Measurements from ENCODE around the gene TMEM250. TPM values are rescaled to one million over a fixed set of nuclear protein-coding genes. Genes with fewer than 3 reads are reported as not detected.

Gene TMEM250
- total RNA-seq, 1 experiment from 2014 or later: 43.2 TPM

DNA sequence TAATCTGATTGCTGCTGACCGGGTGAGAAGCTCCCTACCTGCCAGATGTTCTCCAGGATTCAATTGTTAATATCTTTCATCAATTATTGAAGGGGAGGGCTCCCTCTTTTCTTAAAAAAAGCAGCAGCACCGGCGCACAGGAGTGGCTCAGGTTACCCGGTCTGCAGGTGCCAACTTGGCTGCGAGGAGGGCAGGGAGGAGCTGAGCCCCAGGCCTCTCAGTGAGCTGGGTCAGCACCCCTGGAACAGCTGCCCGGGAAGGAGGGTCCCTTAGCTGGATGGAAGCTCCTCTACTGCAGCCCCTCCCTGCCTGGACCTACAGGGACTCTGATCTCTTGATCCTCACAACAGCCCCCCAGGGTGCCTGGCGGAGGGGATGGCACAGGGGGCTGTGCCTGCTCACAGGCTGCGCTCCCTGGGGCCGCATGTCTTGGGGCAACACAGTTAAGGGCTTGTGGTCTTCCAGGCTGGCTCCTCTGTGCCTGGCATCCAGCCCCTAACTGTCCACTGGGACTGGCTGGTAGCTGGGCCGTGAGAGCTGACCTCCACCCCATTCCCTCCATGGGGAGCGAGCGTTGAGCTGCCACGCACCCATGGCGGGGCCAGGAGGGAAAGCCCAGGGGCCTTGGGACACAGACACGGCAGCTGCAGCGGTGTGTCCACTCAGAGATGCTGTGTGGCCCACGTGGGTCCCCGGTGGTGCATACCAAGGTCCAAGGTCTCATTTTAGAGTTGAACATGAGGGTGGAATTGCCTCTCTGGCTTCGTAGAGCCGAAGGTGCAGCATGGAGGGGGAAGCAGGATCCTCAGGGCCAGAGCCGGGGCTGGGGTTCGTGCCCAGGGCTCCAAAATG is 28.6 kb upstream of the TMEM250 start:
- ChIA-PET CTCF (no interaction called here), POLR2A (interaction anchor here (1.0 kb wide), 1 partner anchor 186 kb away, joined by 5 read pairs; the partner anchor contains the start of gene UBAC1)
- Mint-ChIP-seq H3K4me3 (ENCODE audit: unreplicated experiment) (no peak overlapping the region), H3K36me3 (ENCODE audit: insufficient read depth, unreplicated experiment) (peaks cover 6% of the 10 kb centered on the region), H3K4me1 (ENCODE audit: insufficient read depth, unreplicated experiment) (no peaks in the 10 kb centered on the region), H3K27me3 (ENCODE audit: insufficient read depth, unreplicated experiment) (no peaks in the 10 kb centered on the region), H3K27ac (ENCODE audit: low read depth, unreplicated experiment) (no peak overlapping the region), H3K9me3 (ENCODE audit: unreplicated experiment) (no peaks in the 10 kb centered on the region)
- intact Hi-C loops (cut with micrococcal nuclease): loop anchor here (10.0 kb wide), 1 partner anchor 138 kb away; no protein-coding TSS in a partner anchor
- TF ChIP-seq, protein P1, sequence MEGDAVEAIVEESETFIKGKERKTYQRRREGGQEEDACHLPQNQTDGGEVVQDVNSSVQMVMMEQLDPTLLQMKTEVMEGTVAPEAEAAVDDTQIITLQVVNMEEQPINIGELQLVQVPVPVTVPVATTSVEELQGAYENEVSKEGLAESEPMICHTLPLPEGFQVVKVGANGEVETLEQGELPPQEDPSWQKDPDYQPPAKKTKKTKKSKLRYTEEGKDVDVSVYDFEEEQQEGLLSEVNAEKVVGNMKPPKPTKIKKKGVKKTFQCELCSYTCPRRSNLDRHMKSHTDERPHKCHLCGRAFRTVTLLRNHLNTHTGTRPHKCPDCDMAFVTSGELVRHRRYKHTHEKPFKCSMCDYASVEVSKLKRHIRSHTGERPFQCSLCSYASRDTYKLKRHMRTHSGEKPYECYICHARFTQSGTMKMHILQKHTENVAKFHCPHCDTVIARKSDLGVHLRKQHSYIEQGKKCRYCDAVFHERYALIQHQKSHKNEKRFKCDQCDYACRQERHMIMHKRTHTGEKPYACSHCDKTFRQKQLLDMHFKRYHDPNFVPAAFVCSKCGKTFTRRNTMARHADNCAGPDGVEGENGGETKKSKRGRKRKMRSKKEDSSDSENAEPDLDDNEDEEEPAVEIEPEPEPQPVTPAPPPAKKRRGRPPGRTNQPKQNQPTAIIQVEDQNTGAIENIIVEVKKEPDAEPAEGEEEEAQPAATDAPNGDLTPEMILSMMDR (IDR thresholded peaks at IDR 0.05; ENCODE audit: unreplicated experiment): no peak
- no TSS peak for BruUV-seq (replicated peaks)
- DNase-seq (ENCODE audit: unreplicated experiment): no peak

DNA sequence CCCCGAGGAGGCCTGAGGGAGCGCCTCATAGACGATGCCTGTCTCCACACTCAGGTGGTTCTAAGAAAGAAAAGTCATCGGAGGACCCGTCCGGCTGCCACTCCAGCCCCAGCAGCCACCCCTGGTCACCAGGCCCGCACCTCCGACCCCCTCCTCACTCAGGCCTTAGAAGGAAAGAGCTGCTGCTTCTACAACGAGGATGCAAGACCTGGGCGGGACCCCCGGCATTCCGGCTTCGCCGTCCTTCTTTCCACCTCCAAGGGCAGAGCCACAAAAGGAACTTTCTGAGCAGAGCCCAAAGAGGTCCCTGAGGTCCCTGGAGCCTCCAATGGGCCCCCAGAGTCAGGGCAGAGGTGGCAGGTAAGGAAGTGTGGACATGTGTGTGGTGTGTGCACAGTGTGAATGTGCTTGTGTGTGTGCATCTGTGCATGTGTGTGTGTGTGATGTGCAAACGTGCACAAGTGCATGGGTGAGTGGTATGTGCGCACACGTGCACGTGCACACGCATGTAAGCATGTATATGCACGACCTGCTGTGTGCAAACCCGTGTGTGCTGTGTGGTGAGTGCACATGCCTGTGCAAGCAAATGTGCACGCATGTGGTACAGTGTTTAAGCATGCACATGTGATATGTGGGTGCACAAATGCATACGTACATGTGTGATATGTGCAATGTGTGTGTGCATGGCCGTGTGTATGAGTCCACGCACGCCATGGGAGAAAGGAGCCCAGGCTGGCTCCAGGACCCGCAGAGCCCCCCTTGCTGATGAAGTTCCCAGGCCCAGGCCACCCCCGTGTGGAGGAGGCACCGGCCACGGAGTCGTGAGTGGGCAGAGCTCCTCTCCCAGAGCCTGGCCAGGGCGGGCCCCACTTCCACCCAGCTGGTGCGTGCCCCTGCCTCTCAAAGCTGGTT is 27.7 kb upstream of the TMEM250 start:
- BruUV-seq (replicated peaks): no TSS peak
- Mint-ChIP-seq H3K9me3 (ENCODE audit: unreplicated experiment) (no peaks in the 10 kb centered on the region), H3K27ac (ENCODE audit: low read depth, unreplicated experiment) (no peak overlapping the region), H3K4me3 (ENCODE audit: unreplicated experiment) (no peak overlapping the region), H3K4me1 (ENCODE audit: insufficient read depth, unreplicated experiment) (no peaks in the 10 kb centered on the region), H3K27me3 (ENCODE audit: insufficient read depth, unreplicated experiment) (no peaks in the 10 kb centered on the region), H3K36me3 (ENCODE audit: insufficient read depth, unreplicated experiment) (peaks cover 6% of the 10 kb centered on the region)
- POLR2A ChIA-PET: no interaction called here
- no peak for DNase-seq (ENCODE audit: unreplicated experiment)
- intact Hi-C loops (cut with micrococcal nuclease): loop anchor here (10.0 kb wide), 1 partner anchor 138 kb away; no protein-coding TSS in a partner anchor
- CTCF ChIA-PET: interaction anchor here (0.6 kb wide), 1 partner anchor 802 kb away, joined by 3 read pairs; no protein-coding TSS in a partner anchor
- TF ChIP-seq, protein P1 (IDR thresholded peaks at IDR 0.05; ENCODE audit: unreplicated experiment): no peak

DNA sequence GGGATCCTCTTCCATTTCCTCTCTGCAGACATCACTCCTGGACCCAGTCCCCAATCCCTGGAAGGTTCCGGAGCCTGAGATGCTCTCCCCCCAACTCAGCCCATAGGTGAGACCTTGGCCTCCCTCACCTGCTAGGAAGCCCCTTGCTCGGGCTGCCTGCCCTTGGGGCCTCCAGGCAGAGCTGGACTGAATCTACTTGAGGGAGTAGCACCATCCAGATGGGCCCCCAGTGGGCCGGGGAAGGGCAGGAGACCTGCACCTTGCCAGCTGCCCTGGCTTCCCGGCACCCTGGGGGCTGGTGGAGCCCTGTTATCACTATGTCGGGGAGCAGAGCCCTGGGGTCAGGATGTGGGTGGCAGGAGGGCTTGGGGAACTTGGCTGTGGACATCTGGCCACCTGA is 26.9 kb upstream of the TMEM250 start:
- ChIA-PET CTCF (interaction anchor here (0.6 kb wide), 1 partner anchor 803 kb away, joined by 3 read pairs; no protein-coding TSS in a partner anchor), POLR2A (no interaction called here)
- no peak for DNase-seq (ENCODE audit: unreplicated experiment)
- Mint-ChIP-seq H3K9me3 (ENCODE audit: unreplicated experiment) (no peaks in the 10 kb centered on the region), H3K36me3 (ENCODE audit: insufficient read depth, unreplicated experiment) (peaks cover 6% of the 10 kb centered on the region), H3K27me3 (ENCODE audit: insufficient read depth, unreplicated experiment) (no peaks in the 10 kb centered on the region), H3K27ac (ENCODE audit: low read depth, unreplicated experiment) (no peak overlapping the region), H3K4me3 (ENCODE audit: unreplicated experiment) (no peak overlapping the region), H3K4me1 (ENCODE audit: insufficient read depth, unreplicated experiment) (no peaks in the 10 kb centered on the region)
- intact Hi-C loops (cut with micrococcal nuclease): loop anchor here (10.0 kb wide), 1 partner anchor 139 kb away; no protein-coding TSS in a partner anchor
- TF ChIP-seq, protein P1 (IDR thresholded peaks at IDR 0.05; ENCODE audit: unreplicated experiment): no peak
- no TSS peak for BruUV-seq (replicated peaks)

DNA sequence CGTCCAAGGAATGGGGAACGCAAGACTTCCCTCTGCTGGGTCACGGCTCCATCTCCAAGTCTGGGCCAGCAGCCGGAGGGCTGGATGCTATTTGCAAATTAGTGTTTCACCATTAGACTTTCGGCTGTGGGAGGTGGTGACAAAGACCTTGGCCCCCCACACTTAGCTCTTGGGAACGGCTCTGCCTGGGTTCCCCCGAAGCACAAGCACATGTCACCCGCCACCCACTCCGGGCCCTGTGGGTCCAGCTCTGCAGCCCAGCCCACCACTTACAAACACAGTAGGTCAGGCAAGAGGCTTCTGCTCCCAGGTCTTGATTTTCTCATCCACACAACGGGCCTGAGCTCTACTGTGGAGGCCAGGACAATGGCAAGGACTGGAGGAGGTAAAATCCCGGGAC is 25.8 kb upstream of the TMEM250 start:
- BruUV-seq (replicated peaks): no TSS peak
- Mint-ChIP-seq H3K27ac (ENCODE audit: low read depth, unreplicated experiment) (no peak overlapping the region), H3K4me1 (ENCODE audit: insufficient read depth, unreplicated experiment) (no peaks in the 10 kb centered on the region), H3K9me3 (ENCODE audit: unreplicated experiment) (no peaks in the 10 kb centered on the region), H3K36me3 (ENCODE audit: insufficient read depth, unreplicated experiment) (peaks cover 4% of the 10 kb centered on the region), H3K27me3 (ENCODE audit: insufficient read depth, unreplicated experiment) (no peaks in the 10 kb centered on the region), H3K4me3 (ENCODE audit: unreplicated experiment) (no peak overlapping the region)
- intact Hi-C loops (cut with micrococcal nuclease): loop anchor here (10.0 kb wide), 1 partner anchor 140 kb away; no protein-coding TSS in a partner anchor
- DNase-seq (ENCODE audit: unreplicated experiment): no peak
- POLR2A ChIA-PET: no interaction called here
- TF ChIP-seq, protein P1 (IDR thresholded peaks at IDR 0.05; ENCODE audit: unreplicated experiment): no peak
- CTCF ChIA-PET: no interaction called here

Data from MCF 10A (cell line).